Tibial artery (tissue), 4 donors: ENCODE results near the gene TSPAN5.

Experiments
- DNase-seq, 2 donors: peaks; one replicate each; pipeline ENCODE4 v3.0.0-alpha.2; 2019
- H3K27ac ChIP-seq, 2 donors: fragments of 200-600 bp; sonication (generic) in 1 of 2; 1 replicate in 1 of 2; 2 replicates in 1 of 2; pipeline ENCODE4 v1.5.1; 2018 to 2019; ENCODE audit warnings: mild to moderate bottlenecking in 1 of 2
- H3K27me3 ChIP-seq, 2 donors: fragments of 200-600 bp; sonication (generic) in 1 of 2; one replicate each; pipeline versions ENCODE4 v1.5.1 to v1.6.0; 2016 to 2019
- H3K36me3 ChIP-seq, 3 donors: fragments of 200-600 bp; sonication (generic) in 2 of 3; one replicate each; pipeline ENCODE4 v1.5.1; 2016 to 2019; ENCODE audit warnings: mild to moderate bottlenecking in 2 of 3
- H3K4me1 ChIP-seq, 4 donors: fragments of 200-600 bp; sonication (generic) in 2 of 4; 1 replicate in 3 of 4; 2 replicates in 1 of 4; pipeline ENCODE4 v1.5.1; 2016 to 2019
- H3K4me3 ChIP-seq, 2 donors: fragments of 200-600 bp; sonication (generic) in 1 of 2; 1 replicate in 1 of 2; 2 replicates in 1 of 2; pipeline ENCODE4 v1.5.1; 2018 to 2019; ENCODE audit warnings: mild to moderate bottlenecking in 2 of 2
- H3K9me3 ChIP-seq, 3 donors: fragments of 200-600 bp; sonication (generic) in 1 of 3; one replicate each; pipeline ENCODE4 v1.5.1; 2016 to 2019
- CTCF ChIP-seq, 2 experiments: fragments of 200-600 bp in 1 of 2; fragments of 450-650 bp in 1 of 2; IDR thresholded peaks; one replicate each; pipeline ENCODE4 v1.5.1; 2017 to 2019; ENCODE audit warnings: antibody characterized with exemption in 2 of 2, mild to moderate bottlenecking in 1 of 2, moderate library complexity in 1 of 2
- intact Hi-C: fragments of 100-400 bp; cut with DNase I; formaldehyde crosslinking; loops from one replicate; pipeline ENCODE4 v1.15.0; 2023; ENCODE audit warnings: low total_unique reads

Gene TSPAN5

DNA sequence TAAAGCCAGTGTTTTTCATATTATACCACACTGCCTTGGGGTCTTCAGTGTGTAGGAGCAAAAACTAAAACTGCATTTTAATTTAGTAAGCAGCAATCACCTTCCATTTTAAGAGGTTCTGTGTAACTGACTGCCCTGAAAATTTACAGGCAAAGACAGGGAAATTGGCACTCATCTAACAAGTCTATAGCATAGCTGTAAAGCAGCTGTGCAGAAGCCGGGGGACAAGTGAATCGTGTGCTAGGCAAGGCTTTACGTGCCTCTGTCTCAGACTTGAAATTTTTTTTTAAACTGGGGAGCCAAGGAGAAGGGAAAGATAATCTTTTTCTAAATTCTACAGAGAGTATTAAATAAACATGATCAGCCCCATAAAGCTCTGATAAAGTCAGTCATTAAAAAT is 39.7 kb downstream of the TSPAN5 start:
- Histone ChIP-seq H3K36me3 (no peaks in the 10 kb centered on the region), H3K27me3 (no peaks in the 10 kb centered on the region), H3K4me1 (no peaks in the 10 kb centered on the region), H3K4me3 (no peak overlapping the region), H3K9me3 (no peaks in the 10 kb centered on the region), H3K27ac (no peak overlapping the region)
- no peak for TF ChIP-seq CTCF (IDR thresholded peaks at IDR 0.05)
- intact Hi-C loops, result no loop called here
- no peak for DNase-seq

DNA sequence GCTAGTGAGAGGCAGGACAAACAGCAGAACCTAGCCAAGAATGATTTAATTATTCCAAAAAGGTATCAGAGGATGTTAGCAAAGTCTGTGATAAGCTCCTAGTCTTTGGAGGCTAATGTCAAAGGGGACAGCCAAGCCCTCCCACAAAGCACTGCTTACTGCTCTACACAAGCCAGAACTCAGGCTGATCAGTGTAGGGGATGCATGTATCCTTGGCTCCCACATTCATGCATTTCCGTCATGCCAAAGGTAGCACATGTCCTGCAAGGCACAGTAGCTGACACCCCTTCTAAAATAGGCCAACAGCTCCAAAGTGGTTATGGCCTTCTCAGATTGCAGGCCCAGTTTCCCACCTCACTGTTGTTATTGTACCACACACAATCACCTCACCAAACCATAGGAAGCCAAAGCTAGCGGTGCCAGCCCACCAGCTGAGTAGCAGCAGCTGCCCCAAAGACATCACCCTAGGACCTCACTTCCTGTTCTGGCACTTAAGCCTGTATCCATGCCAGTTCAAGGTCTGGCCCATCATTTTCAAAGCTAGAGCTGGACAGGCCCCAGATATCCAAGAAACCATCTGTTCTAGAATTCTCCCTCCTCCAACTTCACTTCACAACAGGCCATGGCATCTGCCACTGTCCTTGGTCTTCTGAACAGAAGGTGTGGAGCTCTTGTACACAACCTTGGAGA is 40.9 kb downstream of the TSPAN5 start:
- H3K4me1 ChIP-seq, result no peaks in the 10 kb centered on the region
- intact Hi-C loops, result no loop called here
- DNase-seq, result no peak
- H3K27ac ChIP-seq, result no peak overlapping the region
- H3K4me3 ChIP-seq, result no peak overlapping the region
- no peaks in the 10 kb centered on the region for H3K9me3 ChIP-seq
- TF ChIP-seq CTCF (IDR thresholded peaks at IDR 0.05), result no peak
- H3K27me3 ChIP-seq, result no peaks in the 10 kb centered on the region
- no peaks in the 10 kb centered on the region for H3K36me3 ChIP-seq

- H3K4me1 ChIP-seq, result no peaks in the 10 kb centered on the region
- no peaks in the 10 kb centered on the region for H3K36me3 ChIP-seq
- no peak for TF ChIP-seq CTCF (IDR thresholded peaks at IDR 0.05)
- no peaks in the 10 kb centered on the region for H3K9me3 ChIP-seq
- H3K4me3 ChIP-seq, result no peak overlapping the region
- DNase-seq, result no peak
- intact Hi-C loops, result no loop called here
- no peaks in the 10 kb centered on the region for H3K27me3 ChIP-seq
- H3K27ac ChIP-seq, result no peak overlapping the region
These were observed 42.4 kb downstream of the TSPAN5 start for GRCh38 chr4:98615991-98616390.

DNA sequence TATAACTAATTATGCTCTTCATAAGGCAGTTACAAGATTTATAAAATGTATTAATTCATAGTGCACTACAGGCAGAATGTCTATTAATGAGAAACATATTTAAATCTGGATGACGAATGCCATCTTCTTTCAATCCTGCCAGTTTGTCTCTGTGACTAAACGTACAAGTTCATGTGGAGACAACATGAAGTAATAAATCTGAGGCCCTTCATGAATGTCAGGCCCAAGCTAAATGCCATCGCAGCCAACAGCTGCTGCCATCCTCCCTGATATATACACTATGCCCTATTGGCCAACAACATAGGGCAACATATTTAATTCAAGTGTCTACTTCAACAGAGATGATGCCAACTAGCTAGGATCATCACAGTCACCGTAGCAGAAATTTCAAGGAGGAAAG is 43.7 kb downstream of the TSPAN5 start:
- no peaks in the 10 kb centered on the region for H3K36me3 ChIP-seq
- H3K4me3 ChIP-seq, result no peak overlapping the region
- no peaks in the 10 kb centered on the region for H3K27me3 ChIP-seq
- H3K4me1 ChIP-seq, result no peaks in the 10 kb centered on the region
- DNase-seq, result no peak
- TF ChIP-seq CTCF (IDR thresholded peaks at IDR 0.05), result no peak
- intact Hi-C loops, result no loop called here
- no peaks in the 10 kb centered on the region for H3K9me3 ChIP-seq
- no peak overlapping the region for H3K27ac ChIP-seq

GRCh38 chr4:98614094-98614493 is 44.3 kb downstream of the TSPAN5 start:
- no peak for DNase-seq
- Histone ChIP-seq H3K4me1 (no peaks in the 10 kb centered on the region), H3K9me3 (no peaks in the 10 kb centered on the region), H3K27me3 (no peaks in the 10 kb centered on the region), H3K27ac (no peak overlapping the region), H3K4me3 (no peak overlapping the region), H3K36me3 (no peaks in the 10 kb centered on the region)
- TF ChIP-seq CTCF (IDR thresholded peaks at IDR 0.05), result no peak
- intact Hi-C loops, result no loop called here
